Breast epithelium (tissue), 3 donors: Measurements from ENCODE around the gene TM9SF4.

Experiments used
- POLR2A ChIP-seq: fragments of 450-650 bp; IDR thresholded peaks from one replicate; pipeline ENCODE4 v1.6.1; 2016; ENCODE audit warnings: antibody characterized with exemption, mild to moderate bottlenecking, moderate library complexity
- POLR2AphosphoS5 ChIP-seq, 3 donors: sonication (generic); formaldehyde crosslinking; IDR thresholded peaks; one replicate each; pipeline ENCODE4 v1.6.1; 2017; ENCODE audit warnings: antibody characterized with exemption in 3 of 3
- TF ChIP-seq, protein P1 (sequence below), 3 donors: fragments of 450-650 bp; IDR thresholded peaks; one replicate each; pipeline ENCODE4 v1.5.1; 2016 to 2017; ENCODE audit warnings: antibody characterized with exemption in 3 of 3, mild to moderate bottlenecking in 3 of 3, moderate library complexity in 3 of 3

DNA sequence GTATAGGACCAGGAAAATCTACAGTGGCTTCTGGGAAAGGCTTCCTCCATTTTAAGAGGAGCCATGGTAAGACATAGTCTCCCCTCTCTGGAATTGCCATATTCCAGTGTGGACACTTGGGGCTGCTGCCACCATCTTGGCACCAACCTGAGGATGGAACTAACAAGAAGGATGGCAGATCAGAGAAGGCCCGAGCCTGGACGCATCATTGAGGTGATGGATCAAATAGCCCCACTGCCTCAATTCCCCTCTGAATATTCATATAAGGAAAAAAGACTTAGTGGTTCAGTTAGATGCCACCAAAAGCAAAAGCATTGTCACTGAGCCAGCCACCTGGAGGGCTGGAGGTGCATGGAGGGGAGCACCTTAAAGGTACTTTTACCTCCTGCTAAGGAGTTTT lies 72.1 kb downstream of the TM9SF4 start:
- TF ChIP-seq, protein P1, sequence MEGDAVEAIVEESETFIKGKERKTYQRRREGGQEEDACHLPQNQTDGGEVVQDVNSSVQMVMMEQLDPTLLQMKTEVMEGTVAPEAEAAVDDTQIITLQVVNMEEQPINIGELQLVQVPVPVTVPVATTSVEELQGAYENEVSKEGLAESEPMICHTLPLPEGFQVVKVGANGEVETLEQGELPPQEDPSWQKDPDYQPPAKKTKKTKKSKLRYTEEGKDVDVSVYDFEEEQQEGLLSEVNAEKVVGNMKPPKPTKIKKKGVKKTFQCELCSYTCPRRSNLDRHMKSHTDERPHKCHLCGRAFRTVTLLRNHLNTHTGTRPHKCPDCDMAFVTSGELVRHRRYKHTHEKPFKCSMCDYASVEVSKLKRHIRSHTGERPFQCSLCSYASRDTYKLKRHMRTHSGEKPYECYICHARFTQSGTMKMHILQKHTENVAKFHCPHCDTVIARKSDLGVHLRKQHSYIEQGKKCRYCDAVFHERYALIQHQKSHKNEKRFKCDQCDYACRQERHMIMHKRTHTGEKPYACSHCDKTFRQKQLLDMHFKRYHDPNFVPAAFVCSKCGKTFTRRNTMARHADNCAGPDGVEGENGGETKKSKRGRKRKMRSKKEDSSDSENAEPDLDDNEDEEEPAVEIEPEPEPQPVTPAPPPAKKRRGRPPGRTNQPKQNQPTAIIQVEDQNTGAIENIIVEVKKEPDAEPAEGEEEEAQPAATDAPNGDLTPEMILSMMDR (IDR thresholded peaks at IDR 0.05): no peak
- TF ChIP-seq POLR2A: no peak
- no peak for TF ChIP-seq POLR2AphosphoS5 (IDR thresholded peaks at IDR 0.05)
